Lower leg skin (tissue), 3 donors: ENCODE data around the gene PMEL.

Experiments used
- CTCF ChIP-seq, 3 donors: fragments of 450-650 bp; IDR thresholded peaks; one replicate each; pipeline ENCODE4 v1.5.1; 2016; ENCODE audit warnings: antibody characterized with exemption in 3 of 3, mild to moderate bottlenecking in 3 of 3, moderate library complexity in 2 of 3
- POLR2A ChIP-seq, 2 donors: fragments of 450-650 bp; IDR thresholded peaks; one replicate each; pipeline ENCODE4 v1.6.1; 2016 to 2017; ENCODE audit warnings: antibody characterized with exemption in 2 of 2, mild to moderate bottlenecking in 1 of 2, moderate library complexity in 1 of 2

- TF ChIP-seq CTCF (IDR thresholded peaks at IDR 0.05), result no peak
- no peak for TF ChIP-seq POLR2A (IDR thresholded peaks at IDR 0.05)
Observed at GRCh38 chr12:55930771-55931316, 35.0 kb downstream of the PMEL start, which contains the start of gene DGKA.
